AG04450 (cell line): ENCODE data around the gene GAS6. TPM values are rescaled to one million over a fixed set of nuclear protein-coding genes. Genes with fewer than 3 reads are reported as not detected.

Experiments used
- CTCF ChIA-PET: fragments of 300-600, 350-600 bp; formaldehyde crosslinking; extraction: SDS; loops from one replicate; lab custom pipeline; 2022; ENCODE audit warnings: antibody characterized with exemption, inconsistent platforms; lab: Charles Lee
- POLR2A ChIA-PET: fragments of 350-600 bp; formaldehyde crosslinking; extraction: SDS; loops from one replicate; lab custom pipeline; 2021; ENCODE audit warnings: antibody characterized with exemption, inconsistent platforms; lab: Yijun Ruan, JAX
- DNase-seq: peaks from one replicate; pipeline ENCODE4 v3.0.0-alpha.2; 2011; ENCODE audit warnings: low read depth, low spot score
- H3K27ac ChIP-seq: one replicate; pipeline ENCODE4 v1.5.1; 2012; ENCODE audit warnings: low read depth, low read length, control low read depth
- H3K27me3 ChIP-seq: one replicate; pipeline ENCODE4 v1.6.0; 2012; ENCODE audit warnings: low read length; ENCODE audit not compliant: control insufficient read depth, insufficient read depth
- H3K4me3 ChIP-seq: 2 replicates; pipeline ENCODE4 v1.5.1; 2011; ENCODE audit warnings: mild to moderate bottlenecking, low read depth, low read length, control low read depth
- H3K9me3 ChIP-seq: 2 replicates; pipeline ENCODE4 v1.5.1; 2012; ENCODE audit warnings: low read length; ENCODE audit not compliant: control insufficient read depth, insufficient read depth
- CTCF ChIP-seq: IDR thresholded peaks from 2 replicates; pipeline ENCODE4 v1.5.1; 2011; ENCODE audit warnings: low read depth, low read length, control low read depth, inconsistent platforms
- polyA plus RNA-seq: library from polyadenylated mRNA; depleted of rRNA; stranded (reverse); fragments of >200 nt; gene quantifications from 2 replicates; pipeline ENCODE4 v1.2.3, GENCODE V29; 2011

GAS6 gene
- polyA plus RNA-seq, 1 experiment, result 356 TPM

- Histone ChIP-seq H3K4me3 (no peak overlapping the region), H3K9me3 (peaks cover 12% of the 10 kb centered on the region), H3K27ac (peak overlapping the region; percentile 95), H3K27me3 (no peaks in the 10 kb centered on the region)
- ChIA-PET POLR2A (interaction anchor here (1.1 to 1.3 kb wide), 2 partner anchors 10 to 30 kb away, joined by 6 read pairs; no protein-coding TSS in a partner anchor), CTCF (no interaction called here)
- TF ChIP-seq CTCF, result no peak
- DNase-seq, result no peak
Observed at GRCh38 chr13:113897966-113898365, 34.1 kb upstream of the GAS6 start.

GRCh38 chr13:113897161-113897560, 33.3 kb upstream of the GAS6 start:
- CTCF ChIA-PET, result no interaction called here

DNA sequence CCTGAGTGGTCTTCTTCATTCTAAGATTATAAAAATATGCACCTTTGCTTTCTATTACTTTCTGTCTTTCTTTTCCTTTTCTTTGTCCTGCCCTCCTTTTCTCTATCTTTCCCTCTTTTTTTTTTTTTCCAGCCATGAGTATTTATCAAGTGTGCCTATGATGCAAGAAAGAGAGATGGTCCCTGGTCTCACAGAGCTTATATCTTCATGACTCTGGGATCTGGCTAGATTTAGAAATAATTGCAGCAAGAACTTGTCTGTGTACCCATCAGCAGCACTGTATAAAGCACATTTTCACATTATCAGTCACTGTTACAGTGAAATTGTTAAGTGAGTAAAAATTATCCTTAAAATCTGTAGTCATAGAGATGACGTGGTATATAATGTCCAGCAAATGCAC, 31.6 kb upstream of the GAS6 start:
- DNase-seq, result no peak
- ChIA-PET CTCF (interaction anchor here (0.7 kb wide), 1 partner anchor 81 kb away, joined by 5 read pairs; no protein-coding TSS in a partner anchor), POLR2A (interaction anchor here (0.7 to 1.2 kb wide), 3 partner anchors 30 to 232 kb away, joined by 3 to 4 read pairs (median 3); no protein-coding TSS in a partner anchor)
- no peak overlapping the region for H3K27ac ChIP-seq
- H3K4me3 ChIP-seq, result no peak overlapping the region
- H3K27me3 ChIP-seq, result no peaks in the 10 kb centered on the region
- TF ChIP-seq CTCF, result no peak
- H3K9me3 ChIP-seq, result peaks cover 12% of the 10 kb centered on the region

More at GRCh38 chr13:113897161-113897560, 33.3 kb upstream of the GAS6 start:
- no peaks in the 10 kb centered on the region for H3K27me3 ChIP-seq
- peak overlapping the region; percentile 95 for H3K27ac ChIP-seq
- POLR2A ChIA-PET, result interaction anchor here (0.7 to 1.3 kb wide), 3 partner anchors 10 to 60 kb away, joined by 3 to 6 read pairs (median 6); no protein-coding TSS in a partner anchor
- no peak overlapping the region for H3K4me3 ChIP-seq
- H3K9me3 ChIP-seq, result peaks cover 12% of the 10 kb centered on the region
- no peak for TF ChIP-seq CTCF
- DNase-seq, result peak; percentile 97

DNA sequence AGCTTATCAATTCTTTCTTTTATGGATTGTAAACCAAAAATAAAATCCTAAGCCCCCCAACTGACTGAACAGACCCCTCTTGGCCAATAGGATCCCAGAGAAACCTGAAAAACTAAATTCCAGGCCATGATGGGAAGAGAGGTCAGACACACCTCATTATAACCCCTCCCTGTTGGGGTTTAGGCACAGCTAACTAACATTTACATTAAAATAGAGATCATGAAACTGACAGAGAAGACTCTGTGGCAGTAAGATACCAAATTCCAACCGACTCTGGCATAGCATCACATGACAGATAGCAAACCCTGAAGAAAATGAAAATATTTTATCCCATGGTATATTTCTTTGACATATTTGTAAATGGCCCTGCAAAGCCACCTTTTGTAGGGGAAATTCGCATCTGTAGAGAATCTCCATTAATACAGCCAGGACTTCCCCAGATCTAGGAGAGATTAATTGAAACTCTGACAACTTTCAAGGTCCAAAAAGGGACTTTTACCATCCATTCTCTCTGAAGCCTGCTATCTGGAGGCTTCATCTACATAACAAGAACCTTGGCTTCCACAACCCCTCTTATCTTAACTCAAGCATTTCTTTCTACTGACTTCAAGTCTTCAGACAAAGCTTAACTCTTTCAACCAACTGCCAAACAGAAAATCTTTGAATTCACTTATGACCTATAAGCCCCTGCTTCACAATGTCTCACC, 27.1 kb upstream of the GAS6 start:
- ChIA-PET CTCF (no interaction called here), POLR2A (interaction anchor here (0.7 kb wide), 1 partner anchor 70 kb away, joined by 3 read pairs; no protein-coding TSS in a partner anchor)
- no peak overlapping the region for H3K4me3 ChIP-seq

More for the DNA sequence above, 27.1 kb upstream of the GAS6 start:
- Histone ChIP-seq H3K27ac (no peak overlapping the region), H3K27me3 (no peaks in the 10 kb centered on the region), H3K9me3 (no peaks in the 10 kb centered on the region)
- DNase-seq, result no peak
- TF ChIP-seq CTCF, result no peak
